HepG2 (cell line): Measurements from ENCODE around the gene SIRT7. TPM values are rescaled to one million over a fixed set of nuclear protein-coding genes. Genes with fewer than 3 reads are reported as not detected.

Experiments
- BCL6 ChIP-seq: IDR thresholded peaks from 2 replicates; pipeline ENCODE4 v1.6.1; 2016; ENCODE audit warnings: missing genetic modification reagents, missing compliant biosample characterization
- CHD4 ChIP-seq: fragments of 200-600 bp; sonication (generic); IDR thresholded peaks from 2 replicates; pipeline ENCODE4 v1.7.0; 2017; ENCODE audit warnings: mild to moderate bottlenecking, low read length, borderline replicate concordance
- DBP ChIP-seq: sonication (generic); formaldehyde crosslinking; IDR thresholded peaks from 2 replicates; pipeline ENCODE4 v1.4.0; 2020; ENCODE audit warnings: missing genetic modification reagents; ENCODE audit errors: not compliant biosample characterization
- GFI1 ChIP-seq: sonication (generic); formaldehyde crosslinking; IDR thresholded peaks from 2 replicates; pipeline ENCODE4 v1.5.0; 2020; ENCODE audit warnings: missing genetic modification reagents, mild to moderate bottlenecking, borderline replicate concordance
- HDAC1 ChIP-seq: sonication (generic); formaldehyde crosslinking; IDR thresholded peaks from 2 replicates; pipeline ENCODE4 v1.5.1; 2020; ENCODE audit warnings: mild to moderate bottlenecking, missing genetic modification reagents
- HOXA3 ChIP-seq: sonication (generic); formaldehyde crosslinking; IDR thresholded peaks from 2 replicates; pipeline ENCODE4 v1.5.0; 2020; ENCODE audit warnings: missing genetic modification reagents
- IKZF4 ChIP-seq: sonication (generic); formaldehyde crosslinking; IDR thresholded peaks from 2 replicates; pipeline ENCODE4 v1.5.1; 2020; ENCODE audit warnings: borderline replicate concordance, mild to moderate bottlenecking, low read depth, missing genetic modification reagents; ENCODE audit errors: not compliant biosample characterization
- SMYD3 ChIP-seq: sonication (generic); formaldehyde crosslinking; IDR thresholded peaks from 2 replicates; pipeline ENCODE4 v1.8.1; 2023; ENCODE audit warnings: mild to moderate bottlenecking, missing genetic modification reagents
- STAG1 ChIP-seq: sonication (generic); formaldehyde crosslinking; IDR thresholded peaks from 2 replicates; pipeline ENCODE4 v1.4.0; 2020; ENCODE audit warnings: missing genetic modification reagents
- TARDBP ChIP-seq: sonication (generic); formaldehyde crosslinking; IDR thresholded peaks from 2 replicates; pipeline ENCODE4 v1.8.0; 2022; ENCODE audit warnings: mild to moderate bottlenecking, missing genetic modification reagents
- TFDP1 ChIP-seq: IDR thresholded peaks from 2 replicates; pipeline ENCODE4 v1.6.1; 2016; ENCODE audit warnings: missing compliant biosample characterization, missing genetic modification reagents, borderline replicate concordance
- USF2 ChIP-seq, 2 experiments: sonication (generic) in 1 of 2; formaldehyde crosslinking in 1 of 2; IDR thresholded peaks; 2 replicates each; pipeline versions ENCODE4 v1.5.1 to v1.6.1; 2011 to 2020; ENCODE audit warnings: borderline replicate concordance in 1 of 2, low read depth in 1 of 2, low read length in 1 of 2, mild to moderate bottlenecking in 1 of 2, missing genetic modification reagents in 1 of 2, moderate library complexity in 1 of 2
- YY1 ChIP-seq: IDR thresholded peaks from 2 replicates; pipeline ENCODE4 v1.6.1; 2011; ENCODE audit warnings: low read length, low read depth, moderate library complexity, mild to moderate bottlenecking; ENCODE audit not compliant: insufficient read depth, insufficient replicate concordance
- ZBTB37 ChIP-seq: sonication (generic); formaldehyde crosslinking; IDR thresholded peaks from 2 replicates; pipeline ENCODE4 v1.4.0; 2020; ENCODE audit warnings: mild to moderate bottlenecking, missing genetic modification reagents
- ZBTB4 ChIP-seq: sonication (generic); formaldehyde crosslinking; IDR thresholded peaks from 2 replicates; pipeline ENCODE4 v1.4.0; 2020; ENCODE audit warnings: missing genetic modification reagents, mild to moderate bottlenecking, borderline replicate concordance
- ZC3H13 ChIP-seq: sonication (generic); formaldehyde crosslinking; IDR thresholded peaks from 2 replicates; pipeline ENCODE4 v1.8.1; 2023; ENCODE audit warnings: mild to moderate bottlenecking, missing genetic modification reagents, moderate library complexity
- ZEB1 ChIP-seq: IDR thresholded peaks from 2 replicates; pipeline ENCODE4 v1.6.1; 2012; ENCODE audit warnings: mild to moderate bottlenecking, low read depth, inconsistent platforms; ENCODE audit not compliant: insufficient replicate concordance
- ZNF296 ChIP-seq: sonication (generic); formaldehyde crosslinking; conservative IDR thresholded peaks from 2 replicates; pipeline ENCODE4 v1.5.0; 2020; ENCODE audit warnings: mild to moderate bottlenecking, missing genetic modification reagents
- polyA plus RNA-seq, 8 experiments: library from polyadenylated mRNA; depleted of rRNA in 3 of 8; stranded (reverse) in 7 of 8; unstranded in 1 of 8; fragments of >200 nt; fragmentation: Illumina TruSeq in 4 of 8; extraction: Trizol in 4 of 8; gene quantifications; 2 replicates each; pipeline versions ENCODE4 v1.2.1 to v1.2.3, GENCODE V29; 2011 to 2016; ENCODE audit warnings: low read depth in 4 of 8, missing spikeins in 1 of 8, mixed read lengths in 1 of 8; ENCODE audit not compliant: insufficient read depth in 1 of 8
- total RNA-seq, 5 experiments: library from RNA; depleted of rRNA; stranded (reverse); fragments of >200 nt; fragmentation: Illumina TruSeq; extraction: Trizol; gene quantifications; 2 replicates each; pipeline ENCODE4 v1.2.3, GENCODE V29; 2016; ENCODE audit warnings: low read depth in 1 of 5

SIRT7 gene
- total and polyA plus RNA-seq, 2 of the 13 experiments (the other 11 are each of a cell fraction or from before 2014, with no cell fraction given), result 8.3 to 24.8 TPM

GRCh38 chr17:81964081-81964849 is 46.3 kb upstream of the SIRT7 start (continued):
- TF ChIP-seq TARDBP (peak; percentile 68; the same call in 1 of the 2 replicates), IKZF4 (CRISPR knock-in tag) (no peak), HOXA3 (CRISPR knock-in tag) (peak; percentile 63; the same call in 1 of the 2 replicates), TFDP1 (CRISPR knock-in tag) (peak; percentile 59; the same call in 1 of the 2 replicates), GFI1 (CRISPR knock-in tag) (no peak), ZBTB4 (CRISPR knock-in tag) (peak; percentile 80; the same call in 1 of the 2 replicates), ZNF296 (CRISPR knock-in tag) (peak; percentile 34; the same call in 1 of the 2 replicates), YY1 (no peak), DBP (CRISPR knock-in tag) (no peak), ZBTB37 (CRISPR knock-in tag) (peak; percentile 55; the same call in 1 of the 2 replicates), SMYD3 (CRISPR knock-in tag) (no peak), ZEB1 (no peak), ZC3H13 (CRISPR knock-in tag) (peak; percentile 62; the same call in 1 of the 2 replicates), CHD4 (peak; percentile 46), STAG1 (CRISPR knock-in tag) (peak; percentile 19; the same call in 1 of the 2 replicates), BCL6 (CRISPR knock-in tag) (0 out of 2 replicates have a peak, but pooled peaks have one; percentile 26), USF2 (IDR thresholded peaks at IDR 0.05; ENCODE audit: low read depth, low read length) (peak; percentile 24; the same call in 1 of the 2 replicates), USF2 (CRISPR knock-in tag; IDR thresholded peaks at IDR 0.05; ENCODE audit: borderline replicate concordance) (no peak; the same call in 1 of the 2 replicates), HDAC1 (CRISPR knock-in tag) (peak; percentile 44; the same call in 1 of the 2 replicates)
